ENCODE results near the gene LGALS9B.
"Not testable (repeated sequence)": the region's sequence is repeated elsewhere in the genome, so short reads cannot be mapped to it uniquely, and the experiment has no call there.

- not testable (repeated sequence) for TF ChIP-seq EZH2phosphoT487 (IDR thresholded peaks at IDR 0.05; ENCODE audit: borderline replicate concordance, low read depth); CTCF (IDR thresholded peaks at IDR 0.05)
Measured at GRCh38 chr17:20512378-20512777, 45.0 kb upstream of the LGALS9B start.
